Measurements from ENCODE around the gene ZNF418. TPM values are rescaled to one million over a fixed set of nuclear protein-coding genes. Genes with fewer than 3 reads are reported as not detected.

The ZNF418 gene
- total RNA-seq, 1 experiment from 2014 or later: 20.8 TPM

GRCh38 chr19:57916168-57916995, 18.8 kb downstream of the ZNF418 start, which contains the start of gene ZNF417 (continued):
- peak; percentile 89 for TF ChIP-seq PRRX2 (CRISPR knock-in tag; IDR thresholded peaks at IDR 0.05)
- peak; percentile 97 for TF ChIP-seq E2F5 (CRISPR knock-in tag; IDR thresholded peaks at IDR 0.05)
- TF ChIP-seq FOXK1 (CRISPR knock-in tag; IDR thresholded peaks at IDR 0.05): peak; percentile 86

- ChIA-PET CTCF (no interaction called here), POLR2A (interaction anchor here (1.4 kb wide), 1 partner anchor 21 kb away, joined by 3 read pairs; the partner anchor contains the start of gene ZNF418)
- Mint-ChIP-seq H3K27me3 (ENCODE audit: low read depth) (no peaks in the 10 kb centered on the region), H3K36me3 (peaks cover 41% of the 10 kb centered on the region), H3K4me3 (peak overlapping the region; percentile 93), H3K4me1 (peaks cover 15% of the 10 kb centered on the region), H3K27ac (no peak overlapping the region), H3K9me3 (no peaks in the 10 kb centered on the region)
- no peak for TF ChIP-seq PRRX2 (CRISPR knock-in tag; IDR thresholded peaks at IDR 0.05)
- TF ChIP-seq CBFB (CRISPR knock-in tag; IDR thresholded peaks at IDR 0.05; ENCODE audit: low read depth): no peak
- TF ChIP-seq PREB (CRISPR knock-in tag; IDR thresholded peaks at IDR 0.05; ENCODE audit: borderline replicate concordance): no peak
- no peak for TF ChIP-seq ZBTB43 (CRISPR knock-in tag; IDR thresholded peaks at IDR 0.05)
- TF ChIP-seq E2F1 (CRISPR knock-in tag; IDR thresholded peaks at IDR 0.05): no peak
- no peak for TF ChIP-seq FOXK1 (CRISPR knock-in tag; IDR thresholded peaks at IDR 0.05)
- TF ChIP-seq TCF7 (CRISPR knock-in tag; IDR thresholded peaks at IDR 0.05; ENCODE audit: low read depth): no peak
- no peak for TF ChIP-seq KAT7 (CRISPR knock-in tag; IDR thresholded peaks at IDR 0.05; ENCODE audit: borderline replicate concordance)
- no peak for TF ChIP-seq ZNF281 (CRISPR knock-in tag; IDR thresholded peaks at IDR 0.05)
- no peak for TF ChIP-seq RELA (CRISPR knock-in tag; IDR thresholded peaks at IDR 0.05; ENCODE audit: borderline replicate concordance)
- no peak for TF ChIP-seq NR3C1 (CRISPR knock-in tag; conservative IDR thresholded peaks at IDR 0.05; ENCODE audit: low read depth)
- TF ChIP-seq ATF1 (CRISPR knock-in tag; IDR thresholded peaks at IDR 0.05): no peak
- TF ChIP-seq ELF4 (CRISPR knock-in tag; IDR thresholded peaks at IDR 0.05; ENCODE audit: low read depth): no peak
- no peak for TF ChIP-seq IRF2 (CRISPR knock-in tag; IDR thresholded peaks at IDR 0.05; ENCODE audit: borderline replicate concordance, low read depth)
- no peak for TF ChIP-seq ZBTB21 (CRISPR knock-in tag; IDR thresholded peaks at IDR 0.05; ENCODE audit: borderline replicate concordance)
- TF ChIP-seq MXD4 (CRISPR knock-in tag; IDR thresholded peaks at IDR 0.05; ENCODE audit: borderline replicate concordance): no peak
- no peak for TF ChIP-seq ZNF423 (CRISPR knock-in tag; IDR thresholded peaks at IDR 0.05)
- no peak for TF ChIP-seq ZNF396 (CRISPR knock-in tag; IDR thresholded peaks at IDR 0.05; ENCODE audit: borderline replicate concordance)
- TF ChIP-seq ZMAT4 (CRISPR knock-in tag; IDR thresholded peaks at IDR 0.05): no peak
- no peak for TF ChIP-seq ZNF219 (CRISPR knock-in tag; IDR thresholded peaks at IDR 0.05; ENCODE audit: borderline replicate concordance)
- DNase-seq (ENCODE audit: low spot score) (no peak), ATAC-seq (no peak)
Observed at GRCh38 chr19:57914531-57914930, 20.7 kb downstream of the ZNF418 start.

Measured in WTC11 (cell line).